Measurements from ENCODE around the gene SV2C. TPM values are rescaled to one million over a fixed set of nuclear protein-coding genes. Genes with fewer than 3 reads are reported as not detected.

Gene SV2C
- total and polyA plus RNA-seq, 2 of the 13 experiments (the other 11 are each of a cell fraction or from before 2014, with no cell fraction given): not detected

DNA sequence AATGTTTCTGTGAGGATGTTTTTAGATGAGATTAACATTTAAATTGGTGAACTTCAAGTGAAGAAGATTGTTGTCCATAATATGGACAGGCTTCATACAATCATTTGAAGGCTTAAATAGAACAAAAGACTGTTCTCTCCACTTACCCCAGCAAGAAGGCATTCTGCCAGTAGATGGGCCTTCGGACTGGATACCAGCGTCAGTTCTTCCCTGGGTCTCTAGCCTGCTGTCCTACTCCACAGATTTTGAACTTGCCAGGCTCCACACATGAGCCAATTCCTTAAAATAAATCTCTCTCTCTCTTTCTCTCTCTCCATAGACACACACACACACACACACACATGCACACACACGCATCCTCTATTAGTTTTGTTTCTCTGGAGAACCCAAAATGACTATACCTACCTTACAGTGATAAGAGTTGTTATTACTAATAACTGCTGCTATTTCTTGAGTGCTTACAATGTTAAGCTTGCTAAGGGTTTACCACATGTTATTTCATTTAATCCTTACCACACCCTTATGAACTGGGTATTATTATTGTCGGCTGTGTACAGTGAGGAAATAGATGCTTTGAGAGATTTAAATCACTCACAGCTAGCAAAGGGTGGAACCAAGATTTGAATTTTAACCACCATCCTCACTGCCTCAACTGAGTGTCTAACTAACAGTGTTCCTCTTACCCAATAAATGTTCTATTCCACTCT is 300.1 kb downstream of the SV2C start:
- no TSS peak for BruUV-seq (replicated peaks)
- ChIA-PET CTCF (ENCODE audit: low intra/inter-chr PET ratio, low total read pairs) (no interaction called here), POLR2A (interaction anchor here (1.2 kb wide), 1 partner anchor 8 kb away, joined by 3 read pairs; no protein-coding TSS in a partner anchor)
- no peak overlapping the region for H3K4me3 ChIP-seq (replicated peaks in 1 of 3; ENCODE audit: insufficient read depth in 1 of 3, low read depth in 2 of 3, low read length in 3 of 3)
- ATAC-seq (no peak), FAIRE-seq (no peak), DNase-seq (ENCODE audit: low spot score) (no peak)
- H3K9ac ChIP-seq (ENCODE audit: insufficient read depth, low read depth, low read length): no peak overlapping the region
- H3K4me1 ChIP-seq (ENCODE audit: insufficient read depth, low read length): peaks cover 86% of the 10 kb centered on the region
- no peaks in the 10 kb centered on the region for H3K79me2 ChIP-seq (ENCODE audit: insufficient read depth, low read length)
- no peak overlapping the region for H2AFZ ChIP-seq (ENCODE audit: low read length)
- no peaks in the 10 kb centered on the region; a peak in 1 of 5 replicates for H3K36me3 ChIP-seq (replicated peaks in 1 of 2; ENCODE audit: control insufficient read depth in 1 of 2, insufficient read depth in 2 of 2, low read length in 2 of 2)
- no peak overlapping the region for H3K4me2 ChIP-seq (ENCODE audit: low read depth, low read length)
- in situ Hi-C loops (cut with HindIII; ENCODE audit: extremely low pct_ligation_motif_present, low pct_unique_long_range_greater_than_20kb) (no loop called here), intact Hi-C loops (cut with micrococcal nuclease; ENCODE audit: unreplicated experiment) (no loop called here)
- TF ChIP-seq CHD4 (IDR thresholded peaks at IDR 0.05; ENCODE audit: borderline replicate concordance, low read length) (no peak), HMG20A (CRISPR knock-in tag; IDR thresholded peaks at IDR 0.05; ENCODE audit: borderline replicate concordance) (no peak), ZNF619 (CRISPR knock-in tag; IDR thresholded peaks at IDR 0.05) (no peak), ZKSCAN5 (CRISPR knock-in tag; IDR thresholded peaks at IDR 0.05) (no peak), NCOA5 (CRISPR knock-in tag; IDR thresholded peaks at IDR 0.05) (no peak), PHF5A (CRISPR knock-in tag; IDR thresholded peaks at IDR 0.05; ENCODE audit: low read depth, unreplicated experiment) (no peak), FOXO4 (CRISPR knock-in tag; conservative IDR thresholded peaks at IDR 0.05) (no peak), ZC3H13 (CRISPR knock-in tag; IDR thresholded peaks at IDR 0.05) (no peak), GABPB1 (CRISPR knock-in tag; IDR thresholded peaks at IDR 0.05) (no peak), SALL1 (CRISPR knock-in tag; IDR thresholded peaks at IDR 0.05) (no peak), CBX1 (IDR thresholded peaks at IDR 0.05; ENCODE audit: low read depth) (no peak), ZNF678 (CRISPR knock-in tag; IDR thresholded peaks at IDR 0.05) (no peak), SP140L (CRISPR knock-in tag; IDR thresholded peaks at IDR 0.05; ENCODE audit: borderline replicate concordance) (no peak), GTF3A (CRISPR knock-in tag; conservative IDR thresholded peaks at IDR 0.05) (no peak), YEATS2 (CRISPR knock-in tag; IDR thresholded peaks at IDR 0.05; ENCODE audit: borderline replicate concordance) (no peak), POLR2AphosphoS2 (IDR thresholded peaks at IDR 0.05; ENCODE audit: low read depth, low read length) (no peak)
- TF ChIP-seq, protein P1, sequence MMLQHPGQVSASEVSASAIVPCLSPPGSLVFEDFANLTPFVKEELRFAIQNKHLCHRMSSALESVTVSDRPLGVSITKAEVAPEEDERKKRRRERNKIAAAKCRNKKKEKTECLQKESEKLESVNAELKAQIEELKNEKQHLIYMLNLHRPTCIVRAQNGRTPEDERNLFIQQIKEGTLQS (CRISPR knock-in tag; IDR thresholded peaks at IDR 0.05): no peak
- TF ChIP-seq, protein P2, sequence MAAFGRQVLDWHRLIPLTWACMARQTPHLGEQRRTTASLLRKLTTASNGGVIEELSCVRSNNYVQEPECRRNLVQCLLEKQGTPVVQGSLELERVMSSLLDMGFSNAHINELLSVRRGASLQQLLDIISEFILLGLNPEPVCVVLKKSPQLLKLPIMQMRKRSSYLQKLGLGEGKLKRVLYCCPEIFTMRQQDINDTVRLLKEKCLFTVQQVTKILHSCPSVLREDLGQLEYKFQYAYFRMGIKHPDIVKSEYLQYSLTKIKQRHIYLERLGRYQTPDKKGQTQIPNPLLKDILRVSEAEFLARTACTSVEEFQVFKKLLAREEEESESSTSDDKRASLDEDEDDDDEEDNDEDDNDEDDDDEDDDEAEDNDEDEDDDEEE (CRISPR knock-in tag; IDR thresholded peaks at IDR 0.05): no peak
- no peaks in the 10 kb centered on the region for H4K20me1 ChIP-seq (ENCODE audit: insufficient read depth, low read length)
- WGBS (ENCODE audit: low lambda C conversion rate): 81% methylated on average over 4 of the region's 4 CpGs
- H3K27ac ChIP-seq (ENCODE audit: extremely low read length, insufficient read depth, low read length): no peak overlapping the region
- H3K9me3 ChIP-seq (ENCODE audit: low read length): no peaks in the 10 kb centered on the region
- H3K27me3 ChIP-seq (ENCODE audit: control insufficient read depth in 1 of 2, insufficient read depth in 2 of 2, low read length in 2 of 2): no peaks in the 10 kb centered on the region
